Fibroblast of the aortic adventitia (primary cell): ENCODE data around the gene NFIB. TPM values are rescaled to one million over a fixed set of nuclear protein-coding genes. Genes with fewer than 3 reads are reported as not detected.

Experiments
- DNase-seq: peaks from one replicate; pipeline ENCODE4 v3.0.0-alpha.2; 2010; ENCODE audit warnings: low read depth
- H3K4me3 ChIP-seq: 2 replicates; pipeline ENCODE4 v1.5.1; 2011; ENCODE audit warnings: low read depth, mild to moderate bottlenecking, control low read depth, low read length, moderate library complexity
- total RNA-seq: library from RNA; depleted of rRNA; stranded (reverse); fragments of >200 nt; gene quantifications from 2 replicates; pipeline ENCODE4 v1.2.3, GENCODE V29; 2012; ENCODE audit warnings: low replicate concordance
- TF ChIP-seq, protein P1 (sequence below): IDR thresholded peaks from 2 replicates; pipeline ENCODE4 v1.5.1; 2011; ENCODE audit warnings: mild to moderate bottlenecking, low read length, control low read depth, inconsistent platforms; ENCODE audit not compliant: insufficient read depth

Gene NFIB
- 107 and 111 TPM in 2 replicates for total RNA-seq

DNA sequence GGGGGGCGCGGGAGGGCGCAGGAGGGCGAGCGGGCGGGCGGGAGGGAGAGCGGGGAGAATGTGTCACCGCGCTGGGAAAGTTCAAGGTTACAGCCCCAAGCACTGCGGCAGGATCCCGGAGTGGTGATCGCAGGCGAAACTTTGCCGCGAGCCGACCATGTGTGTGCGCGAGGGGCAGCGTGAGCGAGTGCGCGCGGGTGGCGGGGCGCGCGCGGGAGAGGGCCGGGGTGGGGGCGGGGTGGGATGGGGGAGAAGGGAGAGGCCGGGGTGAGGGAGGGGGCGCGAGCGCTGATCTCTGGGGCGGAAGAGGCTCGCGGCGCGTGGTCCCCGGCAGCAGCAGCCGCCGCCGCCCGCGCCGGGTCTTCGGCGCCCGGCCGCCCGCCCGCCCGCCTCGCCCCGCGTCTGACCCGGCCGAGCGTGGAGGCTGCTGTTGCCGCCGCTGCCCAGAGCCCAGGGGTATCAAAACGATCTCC, at the start of gene NFIB:
Gene NFIB, minus strand, starts transcription at position 191 of the 473 bp plus-strand sequence. CDS start 630 bp downstream, outside the sequence.
- TF ChIP-seq, protein P1, sequence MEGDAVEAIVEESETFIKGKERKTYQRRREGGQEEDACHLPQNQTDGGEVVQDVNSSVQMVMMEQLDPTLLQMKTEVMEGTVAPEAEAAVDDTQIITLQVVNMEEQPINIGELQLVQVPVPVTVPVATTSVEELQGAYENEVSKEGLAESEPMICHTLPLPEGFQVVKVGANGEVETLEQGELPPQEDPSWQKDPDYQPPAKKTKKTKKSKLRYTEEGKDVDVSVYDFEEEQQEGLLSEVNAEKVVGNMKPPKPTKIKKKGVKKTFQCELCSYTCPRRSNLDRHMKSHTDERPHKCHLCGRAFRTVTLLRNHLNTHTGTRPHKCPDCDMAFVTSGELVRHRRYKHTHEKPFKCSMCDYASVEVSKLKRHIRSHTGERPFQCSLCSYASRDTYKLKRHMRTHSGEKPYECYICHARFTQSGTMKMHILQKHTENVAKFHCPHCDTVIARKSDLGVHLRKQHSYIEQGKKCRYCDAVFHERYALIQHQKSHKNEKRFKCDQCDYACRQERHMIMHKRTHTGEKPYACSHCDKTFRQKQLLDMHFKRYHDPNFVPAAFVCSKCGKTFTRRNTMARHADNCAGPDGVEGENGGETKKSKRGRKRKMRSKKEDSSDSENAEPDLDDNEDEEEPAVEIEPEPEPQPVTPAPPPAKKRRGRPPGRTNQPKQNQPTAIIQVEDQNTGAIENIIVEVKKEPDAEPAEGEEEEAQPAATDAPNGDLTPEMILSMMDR: no peak
- peak; percentile 52 for DNase-seq

DNA sequence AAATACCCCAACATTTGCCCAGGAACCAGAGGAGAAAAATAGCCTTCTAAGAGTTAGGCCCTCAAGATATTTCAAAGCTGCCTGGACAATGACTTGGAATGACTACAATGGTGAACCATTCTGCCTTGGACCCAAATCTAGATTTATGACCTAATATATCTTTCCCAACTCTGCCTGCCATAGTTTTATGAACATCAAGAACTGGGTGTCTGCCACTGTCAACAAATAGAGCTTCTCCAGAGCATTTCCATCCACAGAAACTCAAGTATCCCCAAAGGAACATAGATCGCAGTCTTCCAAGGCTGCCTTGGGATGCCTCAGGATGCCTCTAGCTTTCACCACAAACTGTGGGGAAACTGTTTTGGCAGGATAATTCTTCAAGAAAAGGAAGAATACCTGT, 48.2 kb upstream of the NFIB start:
- no peak overlapping the region for H3K4me3 ChIP-seq
- TF ChIP-seq, protein P1: no peak
- peak; percentile 99 for DNase-seq

More for the DNA sequence above, at the start of gene NFIB:
- H3K4me3 ChIP-seq: peak within 1 kb of the TSS; percentile 94

DNA sequence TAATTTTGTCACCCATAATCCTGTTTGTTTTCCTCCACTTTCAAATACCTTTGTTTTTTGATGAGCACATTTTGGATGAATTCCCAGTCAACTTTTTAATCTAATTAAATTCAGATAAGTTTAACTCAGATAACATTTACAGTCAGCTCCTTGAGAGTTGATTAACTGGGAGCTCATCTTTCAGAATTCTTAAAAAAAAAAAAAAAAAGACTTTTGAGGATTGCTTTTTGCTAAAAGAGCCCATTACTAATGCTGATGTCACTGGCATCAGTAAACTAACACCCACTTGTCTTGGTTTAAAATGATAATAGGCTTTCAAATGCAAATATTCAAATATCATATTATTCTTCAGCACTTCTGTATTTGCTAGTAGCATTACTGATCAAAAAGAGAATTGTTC, 47.1 kb upstream of the NFIB start:
- TF ChIP-seq, protein P1: no peak
- peak; percentile 33 for DNase-seq
- H3K4me3 ChIP-seq: no peak overlapping the region

DNA sequence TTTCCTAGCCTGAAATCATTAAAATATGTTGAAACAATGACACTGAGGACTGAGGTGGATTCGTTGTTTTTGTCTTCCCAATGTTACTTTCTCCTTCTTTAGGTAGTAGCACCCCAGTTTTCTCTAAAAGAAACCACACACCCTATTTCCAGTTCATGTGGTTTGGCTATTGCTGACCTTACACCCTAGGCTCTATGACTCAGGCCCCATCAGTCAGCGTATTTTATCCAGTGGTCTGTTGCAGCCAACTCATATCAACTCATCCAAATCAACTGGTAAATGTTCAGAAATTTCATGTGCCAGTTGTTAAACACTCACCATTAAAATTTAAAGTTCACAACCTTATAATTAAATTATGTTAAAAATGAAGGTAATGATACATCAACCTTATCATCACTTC, 44.6 kb upstream of the NFIB start:
- DNase-seq: peak; percentile 41
- TF ChIP-seq, protein P1: no peak

DNA sequence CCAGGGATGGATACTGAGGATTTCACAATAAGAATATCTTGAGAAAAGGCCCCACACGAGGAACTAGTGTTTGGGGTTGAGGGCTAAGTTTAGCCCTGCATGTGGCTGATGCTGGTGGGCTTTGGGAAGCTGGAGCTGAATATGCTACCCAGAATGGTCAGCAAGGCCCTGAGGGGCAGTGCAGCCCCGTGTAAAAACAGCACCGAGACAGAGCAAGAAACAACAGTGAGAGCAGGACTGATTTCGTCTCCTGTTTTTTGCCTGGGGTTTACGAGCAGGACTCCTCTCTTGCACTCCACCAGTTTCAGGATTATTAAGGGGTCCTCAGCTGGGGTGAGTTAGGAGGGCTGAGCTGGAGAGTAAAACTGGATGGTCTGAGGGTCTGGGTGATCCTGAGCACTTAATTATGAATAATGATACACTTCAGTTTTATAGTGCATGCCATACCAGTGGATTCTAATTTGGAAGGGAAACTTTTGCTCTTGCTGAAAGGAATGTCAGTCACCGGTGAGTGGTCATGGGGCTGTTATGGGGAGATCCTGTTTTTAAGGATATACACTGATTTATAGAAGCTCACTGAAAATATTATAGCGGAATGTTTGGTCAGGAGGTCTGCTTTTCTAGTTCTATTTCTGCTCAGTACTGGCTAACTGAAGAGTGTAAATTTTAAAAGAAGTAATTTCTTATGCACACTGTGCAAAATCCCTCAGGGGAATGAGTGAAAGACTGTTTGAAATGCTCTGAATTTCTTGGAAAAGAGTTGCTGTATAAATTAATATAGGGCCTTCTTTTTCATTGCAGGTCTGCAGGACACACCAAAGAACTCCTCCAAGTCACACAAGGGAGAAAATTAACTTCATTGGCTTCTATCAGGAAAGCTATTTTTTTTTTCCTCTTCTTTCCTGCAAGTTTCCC, 42.7 kb upstream of the NFIB start:
- H3K4me3 ChIP-seq: no peak overlapping the region
- no peak for DNase-seq
- TF ChIP-seq, protein P1: no peak

More for the DNA sequence above, 44.6 kb upstream of the NFIB start:
- H3K4me3 ChIP-seq: no peak overlapping the region

DNA sequence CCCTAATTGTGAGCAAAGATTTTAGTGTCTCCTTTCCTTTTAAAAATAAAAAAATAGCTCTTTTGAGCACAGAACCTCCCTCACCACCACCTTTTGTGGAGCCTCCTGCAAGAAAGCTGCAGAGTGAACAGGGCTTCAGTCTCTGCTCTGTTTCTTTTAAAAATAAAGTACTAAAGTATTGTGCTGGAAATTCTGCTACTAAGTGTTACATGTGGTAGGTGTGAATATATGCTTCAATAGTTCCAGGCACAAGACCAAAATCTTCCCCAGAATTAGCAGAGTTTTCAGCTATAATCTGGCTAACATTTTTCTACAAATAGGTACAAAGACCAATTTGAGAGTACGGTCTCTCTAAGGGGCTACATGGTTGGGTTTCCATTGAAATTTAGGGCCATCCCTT, 40.3 kb upstream of the NFIB start:
- no peak for DNase-seq
- TF ChIP-seq, protein P1: no peak
- no peak overlapping the region for H3K4me3 ChIP-seq
